Osteocyte (in vitro differentiated cells): ENCODE measurements around the gene TTN. TPM values are rescaled to one million over a fixed set of nuclear protein-coding genes. Genes with fewer than 3 reads are reported as not detected.
A peak's percentile ranks its signal among the peaks of the same experiment; 100 is the strongest.

ENCODE experiments used
- DNase-seq: peaks from one replicate; pipeline ENCODE4 v3.0.0; 2021; ENCODE audit warnings: mixed read lengths; ENCODE audit not compliant: unreplicated experiment; ENCODE audit errors: extremely low spot score
- H3K27ac Mint-ChIP-seq: one replicate; pipeline ENCODE4 v1.8.0; 2021; ENCODE audit warnings: mild to moderate bottlenecking, mixed read lengths; ENCODE audit not compliant: unreplicated experiment
- H3K27me3 Mint-ChIP-seq: one replicate; pipeline ENCODE4 v1.8.0; 2021; ENCODE audit warnings: mixed read lengths; ENCODE audit not compliant: unreplicated experiment
- H3K36me3 Mint-ChIP-seq: one replicate; pipeline ENCODE4 v1.8.0; 2021; ENCODE audit warnings: mixed read lengths; ENCODE audit not compliant: unreplicated experiment
- H3K4me1 Mint-ChIP-seq: one replicate; pipeline ENCODE4 v1.8.0; 2021; ENCODE audit warnings: mixed read lengths; ENCODE audit not compliant: unreplicated experiment
- H3K4me3 Mint-ChIP-seq: one replicate; pipeline ENCODE4 v1.8.0; 2021; ENCODE audit warnings: mild to moderate bottlenecking, moderate library complexity, mixed read lengths; ENCODE audit not compliant: unreplicated experiment
- H3K9me3 Mint-ChIP-seq: one replicate; pipeline ENCODE4 v1.8.0; 2021; ENCODE audit warnings: mixed read lengths; ENCODE audit not compliant: unreplicated experiment
- CTCF ChIP-seq: fragments of 200-600 bp; sonication (generic); IDR thresholded peaks from 2 replicates; pipeline ENCODE4 v1.5.0; 2021; ENCODE audit warnings: antibody characterized with exemption, mild to moderate bottlenecking, moderate library complexity
- total RNA-seq: library from RNA; stranded (reverse); gene quantifications from 2 replicates; pipeline ENCODE4 v1.2.1, GENCODE V29; 2021

Gene TTN
- total RNA-seq, 1 donor from 2014 or later: not detected

DNA sequence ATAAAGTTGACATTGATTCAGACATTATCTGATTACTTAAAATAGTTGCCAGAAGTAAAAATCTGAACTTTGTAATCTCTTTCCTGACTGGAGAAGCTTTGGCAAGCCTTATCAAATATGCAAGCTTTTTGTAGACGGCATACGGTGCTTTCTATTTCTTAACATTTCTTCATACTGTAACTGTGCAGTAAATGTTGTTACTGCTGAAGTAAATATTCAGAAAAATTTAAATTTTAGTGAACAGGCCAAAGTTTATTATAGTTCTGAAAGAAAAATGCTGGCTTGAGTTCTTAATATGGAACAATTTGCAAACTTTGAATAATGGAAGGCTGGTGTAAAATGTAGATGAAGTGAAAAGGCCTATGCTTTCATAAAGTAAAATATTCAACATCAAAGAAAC is 1.8 kb downstream of the TTN start:
- no peaks in the 10 kb centered on the region for H3K4me1 Mint-ChIP-seq
- H3K9me3 Mint-ChIP-seq: no peaks in the 10 kb centered on the region
- TF ChIP-seq CTCF: no peak
- no peak for DNase-seq
- H3K4me3 Mint-ChIP-seq: no peak overlapping the region
- H3K36me3 Mint-ChIP-seq: no peaks in the 10 kb centered on the region
- H3K27me3 Mint-ChIP-seq: peaks cover 16% of the 10 kb centered on the region
- no peak overlapping the region for H3K27ac Mint-ChIP-seq

- Mint-ChIP-seq H3K4me3 (no peak overlapping the region), H3K36me3 (no peaks in the 10 kb centered on the region), H3K27me3 (peaks cover 16% of the 10 kb centered on the region), H3K4me1 (no peaks in the 10 kb centered on the region), H3K9me3 (no peaks in the 10 kb centered on the region), H3K27ac (no peak overlapping the region)
- DNase-seq: no peak
- TF ChIP-seq CTCF: peak; percentile 46
These were observed 2.4 kb downstream of the TTN start for GRCh38 chr2:178804791-178805190.

GRCh38 chr2:178800510-178800909 is 6.7 kb downstream of the TTN start:
- H3K27me3 Mint-ChIP-seq: peaks cover 13% of the 10 kb centered on the region
- no peak for TF ChIP-seq CTCF
- no peak overlapping the region for H3K4me3 Mint-ChIP-seq
- H3K27ac Mint-ChIP-seq: no peak overlapping the region
- H3K9me3 Mint-ChIP-seq: peaks cover 5% of the 10 kb centered on the region
- no peaks in the 10 kb centered on the region for H3K36me3 Mint-ChIP-seq
- DNase-seq: no peak
- no peaks in the 10 kb centered on the region for H3K4me1 Mint-ChIP-seq

DNA sequence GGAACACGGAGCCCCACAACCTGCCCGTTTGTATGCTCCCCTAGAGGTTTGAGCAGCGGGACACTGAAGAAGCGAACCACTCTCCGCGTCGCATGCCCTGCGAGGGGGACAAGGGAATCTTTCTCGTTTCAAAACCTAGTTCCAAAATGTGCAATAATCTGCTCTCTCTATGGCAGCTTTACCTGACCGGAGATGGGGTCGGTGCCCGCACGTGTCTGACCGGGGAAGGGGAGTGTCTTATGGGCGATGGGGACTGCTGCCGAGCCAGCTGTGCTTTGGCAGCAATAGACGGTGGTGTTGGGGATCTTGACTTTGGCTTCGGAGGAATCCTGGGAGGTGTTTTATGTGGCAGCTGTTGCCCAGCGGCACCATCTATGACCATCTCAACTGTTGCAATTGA is 7.9 kb downstream of the TTN start:
- Mint-ChIP-seq H3K27ac (no peak overlapping the region), H3K4me3 (no peak overlapping the region), H3K27me3 (peaks cover 11% of the 10 kb centered on the region), H3K36me3 (no peaks in the 10 kb centered on the region), H3K9me3 (peaks cover 5% of the 10 kb centered on the region), H3K4me1 (no peaks in the 10 kb centered on the region)
- DNase-seq: no peak
- TF ChIP-seq CTCF: no peak

GRCh38 chr2:178796079-178796677 is 11.0 kb downstream of the TTN start:
- DNase-seq: no peak

More at GRCh38 chr2:178796079-178796677, 11.0 kb downstream of the TTN start:
- H3K4me1 Mint-ChIP-seq: no peaks in the 10 kb centered on the region
- no peaks in the 10 kb centered on the region for H3K36me3 Mint-ChIP-seq
- H3K9me3 Mint-ChIP-seq: peaks cover 5% of the 10 kb centered on the region
- no peak overlapping the region for H3K27ac Mint-ChIP-seq
- no peak overlapping the region for H3K4me3 Mint-ChIP-seq
- peaks cover 20% of the 10 kb centered on the region for H3K27me3 Mint-ChIP-seq
- TF ChIP-seq CTCF: peak; percentile 60
